GM13977 (cell line): ENCODE data around the gene HGFAC.

Experiments
- DNase-seq: peaks from one replicate; pipeline ENCODE4 v3.0.0; 2012; ENCODE audit warnings: low spot score
- in situ Hi-C: fragments of 300-500 bp; cut with MboI; formaldehyde crosslinking; loops from one replicate; pipeline ENCODE4 v1.12.0; 2022; ENCODE audit warnings: low sequenced_read_pairs, low pct_unique_long_range_greater_than_20kb, mixed read lengths, inconsistent platforms; ENCODE audit not compliant: unreplicated experiment
- TF ChIP-seq, protein P1 (sequence below): IDR thresholded peaks from 2 replicates; pipeline ENCODE4 v1.5.1; 2012; ENCODE audit warnings: mild to moderate bottlenecking, control low read depth; ENCODE audit not compliant: insufficient read depth; ENCODE audit errors: extremely low read depth, missing control alignments

The HGFAC gene

DNA sequence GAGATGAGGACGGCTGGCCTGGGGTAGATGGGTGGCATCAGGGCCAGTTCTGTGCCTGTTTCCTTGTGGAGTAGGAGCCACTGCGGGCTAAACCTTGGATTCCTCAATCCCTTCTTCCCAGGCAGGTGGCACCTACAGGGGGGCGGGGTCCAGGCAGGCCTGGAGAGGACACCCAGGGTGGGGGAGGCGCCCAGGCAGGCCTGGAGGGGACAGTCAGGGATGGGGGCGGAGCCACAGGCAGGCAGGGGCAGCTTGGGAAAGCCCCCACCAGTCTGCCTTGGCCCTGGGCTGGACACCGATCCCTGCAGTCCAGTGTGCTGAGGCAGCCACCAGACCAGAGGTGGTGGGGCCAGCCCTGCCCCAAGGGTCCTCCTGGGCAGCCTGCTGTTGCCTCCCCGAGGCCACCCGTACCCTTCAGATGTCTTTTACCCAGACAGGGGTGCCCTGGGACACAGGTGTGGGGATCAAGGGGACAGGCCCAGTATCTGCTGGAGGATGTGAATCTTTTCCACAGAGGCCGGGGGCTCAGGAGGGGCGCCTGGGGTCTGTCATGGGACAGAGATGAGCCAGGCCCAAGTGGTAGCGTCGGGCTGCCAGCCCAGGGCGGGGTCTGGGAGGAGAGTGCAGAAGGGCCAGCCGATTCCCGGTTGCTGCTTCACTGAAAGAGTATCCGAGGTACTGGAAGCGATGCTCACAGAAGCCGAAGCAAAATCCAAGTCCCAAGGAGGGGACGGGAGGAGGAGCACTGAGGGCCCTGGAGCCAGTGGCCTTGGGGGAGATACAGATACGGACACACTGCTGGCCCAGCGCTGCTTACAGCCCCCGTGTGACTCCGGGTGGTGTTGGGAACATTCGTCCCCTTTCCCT, 56.0 kb downstream of the HGFAC start:
- no peak for DNase-seq
- in situ Hi-C loops: no loop called here
- TF ChIP-seq, protein P1, sequence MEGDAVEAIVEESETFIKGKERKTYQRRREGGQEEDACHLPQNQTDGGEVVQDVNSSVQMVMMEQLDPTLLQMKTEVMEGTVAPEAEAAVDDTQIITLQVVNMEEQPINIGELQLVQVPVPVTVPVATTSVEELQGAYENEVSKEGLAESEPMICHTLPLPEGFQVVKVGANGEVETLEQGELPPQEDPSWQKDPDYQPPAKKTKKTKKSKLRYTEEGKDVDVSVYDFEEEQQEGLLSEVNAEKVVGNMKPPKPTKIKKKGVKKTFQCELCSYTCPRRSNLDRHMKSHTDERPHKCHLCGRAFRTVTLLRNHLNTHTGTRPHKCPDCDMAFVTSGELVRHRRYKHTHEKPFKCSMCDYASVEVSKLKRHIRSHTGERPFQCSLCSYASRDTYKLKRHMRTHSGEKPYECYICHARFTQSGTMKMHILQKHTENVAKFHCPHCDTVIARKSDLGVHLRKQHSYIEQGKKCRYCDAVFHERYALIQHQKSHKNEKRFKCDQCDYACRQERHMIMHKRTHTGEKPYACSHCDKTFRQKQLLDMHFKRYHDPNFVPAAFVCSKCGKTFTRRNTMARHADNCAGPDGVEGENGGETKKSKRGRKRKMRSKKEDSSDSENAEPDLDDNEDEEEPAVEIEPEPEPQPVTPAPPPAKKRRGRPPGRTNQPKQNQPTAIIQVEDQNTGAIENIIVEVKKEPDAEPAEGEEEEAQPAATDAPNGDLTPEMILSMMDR: no peak

DNA sequence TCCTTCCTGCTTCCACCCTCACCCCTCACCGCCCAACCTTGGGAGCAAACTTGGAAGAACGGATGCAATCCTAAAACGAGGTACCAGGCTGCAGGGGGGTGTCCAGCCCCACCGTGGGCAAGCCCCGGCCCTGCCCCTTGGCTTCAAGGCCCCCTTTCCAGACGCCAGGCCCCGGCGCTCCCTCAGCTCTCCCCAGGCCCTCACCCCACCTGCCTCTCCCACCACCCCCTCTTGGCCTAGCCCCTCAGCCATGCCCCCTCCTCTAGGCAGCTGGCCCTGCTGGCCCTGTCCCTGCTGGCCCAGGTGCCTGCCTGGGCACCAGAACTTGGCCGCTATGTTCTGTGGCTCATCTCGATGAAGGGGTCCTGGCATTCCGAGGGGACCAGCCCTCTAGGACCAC, 56.6 kb downstream of the HGFAC start:
- TF ChIP-seq, protein P1: no peak
- DNase-seq: no peak
- in situ Hi-C loops: no loop called here
